Caco-2 (cell line): ENCODE measurements around the gene KMT2D. TPM values are rescaled to one million over a fixed set of nuclear protein-coding genes. Genes with fewer than 3 reads are reported as not detected.
A peak's percentile ranks its signal among the peaks of the same experiment; 100 is the strongest.

Experiments used
- BruUV-seq: library from RNA; stranded (reverse); fragments of 400-500 nt; replicated peaks from 2 replicates; lab custom pipeline; 2021; lab: Mats Ljungman, UMichigan
- CTCF ChIA-PET: fragments of 300-600 bp; sonication (Branson Sonifier 250); formaldehyde crosslinking; loops from one replicate; lab custom pipeline; 2022; ENCODE audit warnings: antibody characterized with exemption; lab: Charles Lee
- POLR2A ChIA-PET: fragments of 300-600 bp; sonication (Branson Sonifier 250); formaldehyde crosslinking; loops from one replicate; lab custom pipeline; 2022; ENCODE audit warnings: antibody characterized with exemption; lab: Charles Lee
- DNase-seq, 2 experiments: peaks; one replicate each; pipeline versions ENCODE4 v3.0.0 to v3.0.0-alpha.2; 2020 to 2022
- H3K27me3 ChIP-seq: replicated peaks from 2 replicates; pipeline ENCODE4 v1.6.0; 2011; ENCODE audit warnings: low read length; ENCODE audit not compliant: control insufficient read depth, insufficient read depth
- H3K36me3 ChIP-seq: 2 replicates; pipeline ENCODE4 v1.5.1; 2011; ENCODE audit warnings: low read length; ENCODE audit not compliant: control insufficient read depth, insufficient read depth
- H3K4me1 ChIP-seq: fragments of 250-450 bp; sonication (Bioruptor Pico); 2 replicates; pipeline ENCODE4 v1.5.1; 2020; ENCODE audit warnings: mild to moderate bottlenecking
- H3K4me3 ChIP-seq: 2 replicates; pipeline ENCODE4 v1.5.1; 2011; ENCODE audit warnings: low read depth, mild to moderate bottlenecking, control low read depth, low read length
- H3K9me3 ChIP-seq: fragments of 250-450 bp; sonication (Bioruptor Pico); 2 replicates; pipeline ENCODE4 v1.5.1; 2020; ENCODE audit warnings: mild to moderate bottlenecking, moderate library complexity
- H3K27ac Mint-ChIP-seq: one replicate; pipeline ENCODE4 v1.8.0; 2022; ENCODE audit warnings: mixed read lengths; ENCODE audit not compliant: unreplicated experiment
- H3K27me3 Mint-ChIP-seq: one replicate; pipeline ENCODE4 v1.8.0; 2022; ENCODE audit warnings: mixed read lengths; ENCODE audit not compliant: insufficient read depth, unreplicated experiment
- H3K36me3 Mint-ChIP-seq: one replicate; pipeline ENCODE4 v1.8.0; 2022; ENCODE audit warnings: mild to moderate bottlenecking, mixed read lengths; ENCODE audit not compliant: insufficient read depth, unreplicated experiment
- H3K4me1 Mint-ChIP-seq: one replicate; pipeline ENCODE4 v1.8.0; 2022; ENCODE audit warnings: low read depth, mixed read lengths; ENCODE audit not compliant: unreplicated experiment
- H3K4me3 Mint-ChIP-seq: one replicate; pipeline ENCODE4 v1.8.0; 2022; ENCODE audit warnings: mild to moderate bottlenecking, moderate library complexity, mixed read lengths; ENCODE audit not compliant: unreplicated experiment
- H3K9me3 Mint-ChIP-seq: one replicate; pipeline ENCODE4 v1.8.0; 2022; ENCODE audit warnings: mixed read lengths; ENCODE audit not compliant: unreplicated experiment
- intact Hi-C: fragments of 100-400 bp; cut with micrococcal nuclease; formaldehyde crosslinking; loops from one replicate; pipeline ENCODE4 v1.10.0; 2022; ENCODE audit not compliant: unreplicated experiment
- total RNA-seq: library from RNA; stranded (reverse); gene quantifications from 2 replicates; pipeline ENCODE4 v1.2.3, GENCODE V29; 2022
- TF ChIP-seq, protein P1 (sequence below), 2 experiments: fragments of 200-600 bp in 1 of 2; IDR thresholded peaks; 1 replicate in 1 of 2; 2 replicates in 1 of 2; pipeline versions ENCODE4 v1.5.1 to v1.8.0; 2011 to 2022; ENCODE audit warnings: antibody characterized with exemption in 1 of 2, control low read depth in 1 of 2, inconsistent platforms in 1 of 2, low read depth in 1 of 2, low read length in 1 of 2, mild to moderate bottlenecking in 1 of 2, moderate library complexity in 1 of 2; ENCODE audit not compliant: insufficient read depth in 1 of 2, severe bottlenecking in 1 of 2, unreplicated experiment in 1 of 2

KMT2D gene
- total RNA-seq, 1 experiment from 2014 or later: 139 TPM

DNA sequence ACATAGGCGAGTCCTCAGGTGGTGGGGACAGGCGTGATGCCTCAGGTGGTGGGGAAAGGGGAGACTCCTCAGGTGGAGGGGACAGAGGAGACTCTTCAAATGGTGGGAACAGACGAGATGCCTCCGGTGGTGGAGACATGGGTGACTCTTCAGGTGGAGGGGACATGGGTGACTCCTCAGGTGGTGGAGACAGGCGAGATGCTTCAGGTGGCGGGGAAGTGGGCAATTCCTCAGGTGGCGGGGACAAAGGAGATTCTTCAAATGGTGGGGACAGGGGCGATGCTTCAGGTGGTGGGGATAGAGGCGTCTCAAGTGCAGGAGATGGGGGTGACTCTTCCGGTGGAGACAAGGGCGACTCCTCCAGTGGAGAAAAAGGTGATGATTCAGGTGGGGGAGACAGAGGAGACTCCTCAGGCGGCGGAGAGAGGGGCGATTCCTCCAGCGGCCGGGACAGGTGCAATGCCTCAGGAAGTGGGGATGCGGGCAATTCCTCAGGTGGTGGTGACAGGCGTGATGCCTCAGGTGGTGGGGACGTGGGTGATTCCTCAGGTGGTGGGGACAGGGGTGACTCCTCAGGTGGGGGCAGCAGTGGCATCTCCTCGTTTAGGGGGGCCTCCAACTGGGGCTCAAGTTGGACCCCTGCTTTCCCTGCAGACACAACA, 8.7 kb downstream of the KMT2D start:
- TF ChIP-seq, protein P1, sequence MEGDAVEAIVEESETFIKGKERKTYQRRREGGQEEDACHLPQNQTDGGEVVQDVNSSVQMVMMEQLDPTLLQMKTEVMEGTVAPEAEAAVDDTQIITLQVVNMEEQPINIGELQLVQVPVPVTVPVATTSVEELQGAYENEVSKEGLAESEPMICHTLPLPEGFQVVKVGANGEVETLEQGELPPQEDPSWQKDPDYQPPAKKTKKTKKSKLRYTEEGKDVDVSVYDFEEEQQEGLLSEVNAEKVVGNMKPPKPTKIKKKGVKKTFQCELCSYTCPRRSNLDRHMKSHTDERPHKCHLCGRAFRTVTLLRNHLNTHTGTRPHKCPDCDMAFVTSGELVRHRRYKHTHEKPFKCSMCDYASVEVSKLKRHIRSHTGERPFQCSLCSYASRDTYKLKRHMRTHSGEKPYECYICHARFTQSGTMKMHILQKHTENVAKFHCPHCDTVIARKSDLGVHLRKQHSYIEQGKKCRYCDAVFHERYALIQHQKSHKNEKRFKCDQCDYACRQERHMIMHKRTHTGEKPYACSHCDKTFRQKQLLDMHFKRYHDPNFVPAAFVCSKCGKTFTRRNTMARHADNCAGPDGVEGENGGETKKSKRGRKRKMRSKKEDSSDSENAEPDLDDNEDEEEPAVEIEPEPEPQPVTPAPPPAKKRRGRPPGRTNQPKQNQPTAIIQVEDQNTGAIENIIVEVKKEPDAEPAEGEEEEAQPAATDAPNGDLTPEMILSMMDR (IDR thresholded peaks at IDR 0.05; ENCODE audit: insufficient read depth in 1 of 2, low read depth in 1 of 2, low read length in 1 of 2, severe bottlenecking in 1 of 2, unreplicated experiment in 1 of 2): no peak
- Mint-ChIP-seq H3K36me3 (peaks cover 90% of the 10 kb centered on the region), H3K4me1 (peaks cover 10% of the 10 kb centered on the region), H3K27ac (no peak overlapping the region), H3K9me3 (no peaks in the 10 kb centered on the region), H3K27me3 (no peaks in the 10 kb centered on the region), H3K4me3 (no peak overlapping the region)
- Histone ChIP-seq H3K36me3 (peaks cover 22% of the 10 kb centered on the region), H3K27me3 (no peaks in the 10 kb centered on the region), H3K4me3 (no peak overlapping the region), H3K9me3 (no peaks in the 10 kb centered on the region), H3K4me1 (no peaks in the 10 kb centered on the region)
- POLR2A ChIA-PET: no interaction called here
- intact Hi-C loops: no loop called here
- CTCF ChIA-PET: no interaction called here
- BruUV-seq: no TSS peak
- DNase-seq: peak in 1 of 2 experiments; percentile 34

DNA sequence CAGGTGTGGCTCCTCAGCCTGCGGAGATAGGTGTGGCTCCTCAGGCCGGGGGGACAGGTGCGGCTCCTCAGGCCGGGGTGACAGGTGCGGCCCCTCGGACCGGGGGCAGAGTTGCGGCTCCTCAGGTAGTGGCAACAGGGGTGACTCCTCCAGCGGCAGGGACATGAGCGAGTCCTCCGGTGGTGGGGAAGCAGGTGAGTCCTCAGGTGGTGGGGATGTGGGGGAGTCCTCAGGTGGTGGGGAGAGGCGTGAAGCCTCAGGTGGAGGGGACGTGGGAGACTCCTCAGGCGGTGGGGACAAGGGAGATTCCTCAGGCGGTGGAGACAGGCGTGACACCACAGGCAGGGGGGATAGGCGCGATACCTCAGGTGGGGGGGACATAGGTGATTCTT, 9.2 kb downstream of the KMT2D start:
- no TSS peak for BruUV-seq
- H3K36me3 Mint-ChIP-seq: peaks cover 95% of the 10 kb centered on the region
- H3K27ac Mint-ChIP-seq: no peak overlapping the region
- Histone ChIP-seq H3K27me3 (no peaks in the 10 kb centered on the region), H3K4me3 (no peak overlapping the region), H3K36me3 (peaks cover 23% of the 10 kb centered on the region), H3K4me1 (no peaks in the 10 kb centered on the region), H3K9me3 (no peaks in the 10 kb centered on the region)
- no peak overlapping the region for H3K4me3 Mint-ChIP-seq
- no peaks in the 10 kb centered on the region for H3K9me3 Mint-ChIP-seq
- H3K27me3 Mint-ChIP-seq: no peaks in the 10 kb centered on the region
- DNase-seq: peak in 1 of 2 experiments; percentile 34
- POLR2A ChIA-PET: no interaction called here
- H3K4me1 Mint-ChIP-seq: peaks cover 7% of the 10 kb centered on the region
- TF ChIP-seq, protein P1 (IDR thresholded peaks at IDR 0.05; ENCODE audit: insufficient read depth in 1 of 2, low read depth in 1 of 2, low read length in 1 of 2, severe bottlenecking in 1 of 2, unreplicated experiment in 1 of 2): no peak
- intact Hi-C loops: no loop called here
- CTCF ChIA-PET: no interaction called here

DNA sequence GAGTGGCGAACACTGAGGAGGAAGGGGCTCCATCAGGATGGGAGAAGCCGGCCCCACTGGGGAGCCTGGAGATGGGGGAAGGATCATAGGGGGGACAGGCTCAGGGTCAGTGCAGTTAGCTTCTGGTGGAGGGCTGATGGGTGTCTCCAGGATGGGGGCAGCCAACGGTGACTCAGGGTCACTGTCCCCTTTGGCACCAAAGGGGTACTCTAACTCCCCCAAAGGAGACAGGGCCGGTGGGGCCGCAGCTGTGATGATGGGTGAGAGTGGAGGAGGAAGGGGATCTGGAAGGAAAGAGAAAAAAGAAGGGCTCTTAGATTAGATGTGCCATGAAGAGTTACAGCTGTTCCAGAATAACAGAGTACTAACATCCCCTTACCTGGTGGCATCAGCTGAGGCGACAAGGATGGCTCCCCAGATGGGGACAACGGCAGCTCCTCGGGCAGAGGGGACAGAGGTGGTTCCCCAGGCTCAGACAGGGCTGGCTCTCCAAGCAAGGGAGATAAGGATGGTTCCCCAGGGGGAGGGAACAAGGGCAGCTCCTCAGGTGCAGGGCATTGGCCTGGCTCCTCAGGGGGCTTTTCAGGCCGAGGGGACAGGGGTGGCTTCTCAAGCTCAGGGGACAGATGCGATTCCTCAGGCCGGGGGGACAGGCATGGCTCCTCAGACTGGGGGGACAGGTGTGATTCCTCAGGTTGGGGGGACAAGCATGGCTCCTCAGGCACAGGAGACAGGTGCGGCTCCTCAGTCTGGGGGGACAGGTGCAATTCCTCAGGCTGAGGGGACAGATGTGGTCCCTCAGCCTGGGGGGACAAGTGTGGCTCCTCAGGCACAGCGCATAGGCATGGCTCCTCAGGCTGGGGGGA, 9.9 kb downstream of the KMT2D start:
- Histone ChIP-seq H3K27me3 (no peaks in the 10 kb centered on the region), H3K36me3 (peaks cover 22% of the 10 kb centered on the region), H3K4me1 (no peaks in the 10 kb centered on the region), H3K9me3 (no peaks in the 10 kb centered on the region), H3K4me3 (no peak overlapping the region)
- no TSS peak for BruUV-seq
- Mint-ChIP-seq H3K27ac (no peak overlapping the region), H3K4me1 (peaks cover under 1% of the 10 kb centered on the region), H3K4me3 (no peak overlapping the region), H3K9me3 (no peaks in the 10 kb centered on the region), H3K27me3 (no peaks in the 10 kb centered on the region), H3K36me3 (peaks cover 97% of the 10 kb centered on the region)
- ChIA-PET CTCF (interaction anchor here (0.6 kb wide), 1 partner anchor 74 kb away, joined by 3 read pairs; no protein-coding TSS in a partner anchor), POLR2A (no interaction called here)
- TF ChIP-seq, protein P1 (IDR thresholded peaks at IDR 0.05; ENCODE audit: insufficient read depth in 1 of 2, low read depth in 1 of 2, low read length in 1 of 2, severe bottlenecking in 1 of 2, unreplicated experiment in 1 of 2): no peak
- intact Hi-C loops: no loop called here
- DNase-seq: peak in 1 of 2 experiments; percentile 33
